ENCODE measurements around the gene APMAP.

DNA sequence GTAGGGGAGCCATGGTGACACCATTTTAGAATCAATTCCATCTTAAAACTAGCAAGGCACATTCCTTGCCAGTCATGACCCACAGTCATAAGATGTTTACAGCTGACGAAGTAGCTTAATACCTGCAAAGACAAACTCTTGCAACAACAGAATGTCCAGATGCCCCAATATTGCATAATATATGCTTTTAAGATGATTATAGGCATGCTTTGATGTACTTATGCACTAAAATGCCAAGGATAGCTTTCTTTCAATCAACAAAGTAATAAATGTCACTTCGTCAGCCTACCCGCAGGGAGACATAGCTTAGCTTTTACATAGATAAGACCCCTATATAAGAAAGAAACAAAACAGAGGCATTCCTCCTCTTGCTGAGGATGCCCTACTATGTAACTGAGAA, 38.7 kb upstream of the APMAP start:
- TF ChIP-seq, protein P1, sequence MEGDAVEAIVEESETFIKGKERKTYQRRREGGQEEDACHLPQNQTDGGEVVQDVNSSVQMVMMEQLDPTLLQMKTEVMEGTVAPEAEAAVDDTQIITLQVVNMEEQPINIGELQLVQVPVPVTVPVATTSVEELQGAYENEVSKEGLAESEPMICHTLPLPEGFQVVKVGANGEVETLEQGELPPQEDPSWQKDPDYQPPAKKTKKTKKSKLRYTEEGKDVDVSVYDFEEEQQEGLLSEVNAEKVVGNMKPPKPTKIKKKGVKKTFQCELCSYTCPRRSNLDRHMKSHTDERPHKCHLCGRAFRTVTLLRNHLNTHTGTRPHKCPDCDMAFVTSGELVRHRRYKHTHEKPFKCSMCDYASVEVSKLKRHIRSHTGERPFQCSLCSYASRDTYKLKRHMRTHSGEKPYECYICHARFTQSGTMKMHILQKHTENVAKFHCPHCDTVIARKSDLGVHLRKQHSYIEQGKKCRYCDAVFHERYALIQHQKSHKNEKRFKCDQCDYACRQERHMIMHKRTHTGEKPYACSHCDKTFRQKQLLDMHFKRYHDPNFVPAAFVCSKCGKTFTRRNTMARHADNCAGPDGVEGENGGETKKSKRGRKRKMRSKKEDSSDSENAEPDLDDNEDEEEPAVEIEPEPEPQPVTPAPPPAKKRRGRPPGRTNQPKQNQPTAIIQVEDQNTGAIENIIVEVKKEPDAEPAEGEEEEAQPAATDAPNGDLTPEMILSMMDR (IDR thresholded peaks at IDR 0.05 in 4 of 5, conservative IDR thresholded peaks at IDR 0.05 in 1 of 5): no peak
- TF ChIP-seq POLR2A (IDR thresholded peaks at IDR 0.05): no peak

All from gastrocnemius medialis (tissue), 4 donors.